HEK293T (cell line): ENCODE data around the gene FMC1.

Experiments
- FOXA1 ChIP-seq: fragments of 450-650 bp; IDR thresholded peaks from 2 replicates; pipeline ENCODE4 v1.6.1; 2016; ENCODE audit warnings: mild to moderate bottlenecking
- NFRKB ChIP-seq: fragments of 450-650 bp; IDR thresholded peaks from 2 replicates; pipeline ENCODE4 v1.6.1; 2016; ENCODE audit warnings: mild to moderate bottlenecking, moderate library complexity

GRCh38 chr7:139345042-139345441 lies 3.9 kb downstream of the FMC1 start:
- TF ChIP-seq NFRKB (no peak), FOXA1 (no peak)
